RKO (cell line): ENCODE measurements around the gene PCBP4.
"Not testable (repeated sequence)": the region's sequence is repeated elsewhere in the genome, so short reads cannot be mapped to it uniquely, and the experiment has no call there.

Experiments used
- DNase-seq: peaks from one replicate; pipeline ENCODE4 v3.0.0-alpha.2; 2016; ENCODE audit warnings: low spot score

The PCBP4 gene

GRCh38 chr3:51938780-51939425 lies 28.4 kb downstream of the PCBP4 start:
- DNase-seq = no peak

GRCh38 chr3:51937611-51938450 lies 29.4 kb downstream of the PCBP4 start:
- no peak for DNase-seq

GRCh38 chr3:51937014-51937413 lies 30.2 kb downstream of the PCBP4 start:
- DNase-seq = peak; percentile 26

GRCh38 chr3:51935886-51936755 lies 31.1 kb downstream of the PCBP4 start:
- no peak for DNase-seq

- no peak for DNase-seq
These were observed 32.0 kb downstream of the PCBP4 start for GRCh38 chr3:51934991-51935885.

GRCh38 chr3:51934139-51934850 lies 33.0 kb downstream of the PCBP4 start:
- no peak for DNase-seq

GRCh38 chr3:51933471-51934138 lies 33.6 kb downstream of the PCBP4 start:
- DNase-seq = no peak

GRCh38 chr3:51932471-51933370 lies 34.5 kb downstream of the PCBP4 start:
- no peak for DNase-seq

- DNase-seq = no peak
These were observed 35.5 kb downstream of the PCBP4 start for GRCh38 chr3:51931756-51932155.

GRCh38 chr3:51930439-51930838 lies 36.8 kb downstream of the PCBP4 start:
- DNase-seq = no peak

GRCh38 chr3:51929420-51930003 lies 37.7 kb downstream of the PCBP4 start:
- DNase-seq = peak; percentile 50

- not testable (repeated sequence) for DNase-seq
These were observed 38.3 kb downstream of the PCBP4 start for GRCh38 chr3:51928981-51929380.

- DNase-seq = no peak
These were observed 38.8 kb downstream of the PCBP4 start for GRCh38 chr3:51928438-51928837.

- DNase-seq = no peak
These were observed 39.9 kb downstream of the PCBP4 start for GRCh38 chr3:51927061-51927977.

GRCh38 chr3:51921081-51921578 lies 46.1 kb downstream of the PCBP4 start:
- no peak for DNase-seq

GRCh38 chr3:51916418-51916817 lies 50.8 kb downstream of the PCBP4 start:
- no peak for DNase-seq

GRCh38 chr3:51908026-51908425 lies 59.2 kb downstream of the PCBP4 start:
- no peak for DNase-seq
